Measurements from ENCODE around the gene FAP.

GRCh38 chr2:162202203-162202602 is 41.0 kb downstream of the FAP start:
- TF ChIP-seq, protein P1, sequence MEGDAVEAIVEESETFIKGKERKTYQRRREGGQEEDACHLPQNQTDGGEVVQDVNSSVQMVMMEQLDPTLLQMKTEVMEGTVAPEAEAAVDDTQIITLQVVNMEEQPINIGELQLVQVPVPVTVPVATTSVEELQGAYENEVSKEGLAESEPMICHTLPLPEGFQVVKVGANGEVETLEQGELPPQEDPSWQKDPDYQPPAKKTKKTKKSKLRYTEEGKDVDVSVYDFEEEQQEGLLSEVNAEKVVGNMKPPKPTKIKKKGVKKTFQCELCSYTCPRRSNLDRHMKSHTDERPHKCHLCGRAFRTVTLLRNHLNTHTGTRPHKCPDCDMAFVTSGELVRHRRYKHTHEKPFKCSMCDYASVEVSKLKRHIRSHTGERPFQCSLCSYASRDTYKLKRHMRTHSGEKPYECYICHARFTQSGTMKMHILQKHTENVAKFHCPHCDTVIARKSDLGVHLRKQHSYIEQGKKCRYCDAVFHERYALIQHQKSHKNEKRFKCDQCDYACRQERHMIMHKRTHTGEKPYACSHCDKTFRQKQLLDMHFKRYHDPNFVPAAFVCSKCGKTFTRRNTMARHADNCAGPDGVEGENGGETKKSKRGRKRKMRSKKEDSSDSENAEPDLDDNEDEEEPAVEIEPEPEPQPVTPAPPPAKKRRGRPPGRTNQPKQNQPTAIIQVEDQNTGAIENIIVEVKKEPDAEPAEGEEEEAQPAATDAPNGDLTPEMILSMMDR (conservative IDR thresholded peaks at IDR 0.05), result no peak
- no peak for TF ChIP-seq EZH2 (IDR thresholded peaks at IDR 0.05; ENCODE audit: low read depth)

Measured in PC-9 (cell line).